NCI-H524 treated with DMSO at 0.1 percent for 48 hours (cell line): Measurements from ENCODE around the gene PRR13.
"Not testable (repeated sequence)": the region's sequence is repeated elsewhere in the genome, so short reads cannot be mapped to it uniquely, and the experiment has no call there.

Source experiments
- DNase-seq: peaks from one replicate; lab custom pipeline; 2025; lab: John Stamatoyannopoulos, UW

Gene PRR13

DNA sequence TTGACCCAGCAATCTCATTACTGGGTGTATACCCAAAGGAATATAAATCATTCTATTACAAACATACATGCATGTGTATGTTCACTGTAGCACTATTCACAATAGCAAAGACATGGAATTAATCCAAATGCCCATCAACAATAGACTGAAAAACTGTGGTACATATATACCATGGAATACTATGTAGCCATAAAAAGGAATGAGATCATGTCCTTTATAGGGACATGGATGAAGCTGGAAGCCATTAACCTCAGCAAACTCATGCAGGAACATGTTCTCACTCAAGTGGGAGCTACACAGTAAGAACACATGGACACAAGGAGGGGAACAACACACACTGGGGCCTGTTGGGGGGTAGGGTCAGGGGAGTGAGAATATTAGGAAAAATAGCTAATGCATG is 2.0 kb upstream of the PRR13 start:
- DNase-seq: not testable (repeated sequence)

DNA sequence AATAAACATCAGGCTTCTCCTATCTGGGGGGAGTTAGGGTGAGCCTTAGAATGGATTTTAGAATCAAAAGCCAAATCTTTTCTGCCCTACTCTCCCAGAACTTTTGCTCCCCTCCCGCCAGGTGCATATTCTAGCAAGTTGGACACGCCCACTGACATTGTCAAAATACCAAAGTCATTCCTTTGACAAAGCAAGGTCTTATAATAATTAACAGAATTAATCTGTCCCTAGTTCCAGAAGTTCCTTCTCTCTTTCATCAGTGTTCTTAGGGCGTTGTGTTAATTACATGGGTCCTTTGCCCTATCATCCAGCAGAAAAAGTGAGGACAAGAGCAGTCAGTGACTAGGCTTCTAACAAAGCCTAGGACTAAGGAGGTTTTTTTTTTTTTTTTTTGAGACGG is 2.4 kb downstream of the PRR13 start:
- no peak for DNase-seq

DNA sequence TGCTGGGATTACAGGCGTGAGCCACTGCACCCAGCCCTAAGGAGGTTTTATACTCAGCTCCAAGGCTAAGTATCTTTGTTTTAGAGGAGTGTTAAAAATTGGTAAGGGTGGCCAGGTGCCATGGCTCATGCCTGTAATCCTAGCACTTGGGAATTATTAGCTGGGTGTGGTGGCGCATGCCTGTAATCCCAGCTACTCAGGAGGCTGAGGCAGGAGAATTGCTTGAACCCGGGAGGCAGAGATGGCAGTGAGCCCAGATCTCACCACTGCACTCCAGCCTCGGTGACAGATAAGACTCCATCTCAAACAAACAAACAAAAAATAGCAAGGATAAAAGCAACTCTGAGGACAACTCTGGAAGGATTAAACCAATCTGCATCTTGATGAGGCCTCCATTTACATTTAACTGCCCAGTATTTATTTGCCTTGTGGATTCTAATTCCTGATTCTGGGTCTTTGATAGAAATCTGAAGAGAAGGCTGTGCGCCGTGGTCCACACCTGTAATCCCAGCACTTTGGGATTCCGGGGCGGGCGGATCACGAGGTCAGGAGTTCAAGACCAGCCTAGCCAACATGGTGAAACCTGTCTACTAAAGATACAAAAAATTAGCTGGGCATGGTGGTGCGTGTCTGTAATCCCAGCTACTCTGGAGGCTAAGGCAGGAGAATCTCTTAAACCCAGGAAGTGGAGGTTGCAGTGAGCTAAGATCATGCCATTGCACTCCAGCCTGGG is 3.2 kb downstream of the PRR13 start:
- not testable (repeated sequence) for DNase-seq

DNA sequence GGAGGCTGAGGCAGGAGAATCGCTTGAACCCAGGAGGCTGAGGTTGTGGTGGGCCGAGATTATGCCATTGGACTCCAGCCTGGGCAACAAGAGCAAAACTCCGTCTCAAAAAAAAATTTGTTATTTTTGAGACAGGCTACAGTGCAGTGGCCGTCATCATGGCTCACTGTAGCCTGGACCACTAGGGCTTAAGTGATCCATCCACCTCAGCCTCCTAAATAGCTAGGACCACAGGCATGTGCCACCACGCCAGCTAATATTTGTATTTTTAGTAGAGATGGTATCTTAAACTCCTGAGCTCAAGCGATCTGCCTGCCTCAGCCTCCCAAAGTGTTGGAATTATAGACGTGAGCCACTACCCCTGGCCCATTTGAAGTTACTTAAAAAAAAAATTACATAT is 9.4 kb downstream of the PRR13 start:
- no peak for DNase-seq

DNA sequence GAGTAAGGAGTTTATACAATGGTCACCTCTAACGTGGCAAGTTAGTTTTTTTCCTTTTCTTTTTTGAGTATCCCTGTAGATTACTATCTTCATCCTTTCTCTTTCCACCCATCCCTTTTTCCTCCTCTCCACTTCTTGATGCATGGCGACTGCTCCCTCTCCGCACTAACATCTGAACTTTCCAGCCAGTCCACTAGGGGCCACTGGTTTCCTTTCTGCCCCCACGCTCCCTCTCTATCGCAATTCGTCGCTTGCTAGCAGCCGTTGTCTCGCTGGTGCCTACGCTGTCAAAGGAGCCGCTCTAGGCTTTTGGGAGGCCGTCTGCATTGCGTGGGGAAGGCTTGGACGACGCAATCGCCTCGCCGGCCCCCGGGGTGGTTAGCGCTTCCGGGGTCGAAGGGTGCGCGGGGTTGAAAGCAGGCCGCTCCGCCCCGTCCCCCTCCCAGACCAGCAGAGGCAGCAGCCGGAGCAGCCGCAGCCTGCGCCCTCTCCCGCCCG is 10.2 kb downstream of the PRR13 start, which contains the start of gene PCBP2:
Gene PCBP2 (plus strand): TSS at position 442 of the 498 bp plus-strand sequence. CDS start 2,699 bp downstream, outside the sequence.
- peak; percentile 92 for DNase-seq

DNA sequence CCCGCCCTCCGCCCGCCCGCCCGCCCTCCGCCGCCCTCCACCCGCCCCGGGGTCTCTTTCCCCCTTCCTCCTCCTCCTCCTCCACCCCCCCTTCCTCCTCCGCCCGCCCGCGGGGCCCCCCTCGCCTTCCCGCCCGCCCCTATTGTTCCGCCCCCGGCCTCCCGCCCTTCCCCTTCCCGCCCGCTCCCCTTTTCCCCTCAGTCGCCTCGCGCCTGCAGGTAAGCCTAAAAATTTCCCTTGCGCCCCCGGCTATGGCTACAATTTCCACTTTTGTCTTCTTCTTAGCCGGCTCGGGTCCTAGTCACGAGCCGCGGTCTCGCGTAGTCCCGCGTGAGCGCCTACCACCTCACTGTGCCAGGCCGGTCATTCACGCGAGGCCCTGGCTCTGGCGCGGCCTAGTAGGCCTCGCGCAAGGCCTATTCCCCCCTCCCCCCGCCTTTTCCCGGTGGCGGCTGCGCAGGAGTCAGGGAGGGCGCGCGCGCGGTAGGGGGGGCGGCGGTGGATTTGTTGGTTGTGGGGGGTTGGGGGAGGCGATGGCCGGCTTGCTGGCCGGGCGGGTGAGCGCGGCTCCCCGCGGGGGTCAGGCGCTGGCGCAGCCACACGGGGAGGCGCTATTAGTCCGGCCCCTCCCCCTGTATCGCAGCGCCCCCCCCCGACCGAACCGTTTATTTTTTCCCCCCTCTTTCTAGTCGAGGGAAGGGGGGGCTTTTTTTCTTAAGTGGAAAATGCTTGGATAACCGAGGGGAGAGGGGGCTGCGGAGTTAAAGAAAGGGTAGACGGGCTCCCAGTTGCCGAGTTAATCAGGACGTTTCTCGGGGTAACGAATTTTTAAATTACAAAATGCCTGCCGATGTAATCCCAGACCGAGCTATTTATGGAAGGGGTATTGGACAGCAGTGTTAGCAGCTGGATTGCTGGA is 10.9 kb downstream of the PRR13 start:
- peak; percentile 21 for DNase-seq

DNA sequence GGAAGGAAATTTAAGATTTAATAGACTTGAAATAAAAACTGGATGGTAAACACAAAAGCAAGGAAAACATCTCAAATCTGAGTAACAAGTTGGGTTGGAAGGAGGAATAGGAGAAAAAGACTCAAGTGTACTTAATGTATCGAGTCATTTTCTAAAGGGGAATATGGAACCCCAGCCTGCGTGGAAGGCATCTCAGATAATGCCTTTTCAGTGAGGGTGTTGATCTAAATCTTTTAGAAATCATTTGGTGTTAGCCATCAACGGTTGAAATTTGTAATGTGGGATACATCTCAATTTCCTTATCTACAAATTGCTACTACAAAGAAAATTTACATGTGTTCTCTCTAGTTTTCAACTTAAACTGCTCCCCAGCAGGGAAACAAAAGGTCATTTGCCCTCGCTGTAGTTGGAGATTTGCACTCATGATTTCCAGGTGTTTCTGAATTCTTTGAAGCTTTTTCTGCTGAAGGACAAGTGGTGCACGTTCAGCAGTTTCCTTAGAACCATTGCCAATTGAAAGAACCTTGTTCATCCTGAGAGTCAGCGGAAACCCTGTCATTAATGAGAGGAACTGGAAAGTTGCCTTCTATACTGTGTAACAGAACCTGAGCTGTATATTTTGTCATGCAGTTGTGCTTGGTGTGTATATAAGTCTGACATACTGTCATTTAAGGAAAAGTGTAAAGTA is 12.6 kb downstream of the PRR13 start:
- DNase-seq: no peak

DNA sequence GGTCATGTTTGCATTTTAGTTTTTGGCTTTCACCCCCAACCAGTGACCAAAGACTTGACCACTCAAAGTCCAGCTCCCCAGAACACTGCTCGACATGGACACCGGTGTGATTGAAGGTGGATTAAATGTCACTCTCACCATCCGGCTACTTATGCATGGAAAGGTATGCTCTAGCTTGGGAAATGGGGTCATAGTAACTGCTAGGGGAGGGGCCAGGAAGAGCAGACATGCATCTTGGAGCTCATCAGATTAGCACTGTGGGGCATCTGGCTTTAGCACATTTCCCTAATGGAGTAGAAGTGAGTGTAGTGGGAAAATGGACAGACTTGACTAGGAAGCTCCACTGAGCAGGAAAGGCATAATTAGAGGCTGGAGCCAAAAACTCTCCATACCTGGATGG is 13.2 kb downstream of the PRR13 start:
- DNase-seq: no peak

DNA sequence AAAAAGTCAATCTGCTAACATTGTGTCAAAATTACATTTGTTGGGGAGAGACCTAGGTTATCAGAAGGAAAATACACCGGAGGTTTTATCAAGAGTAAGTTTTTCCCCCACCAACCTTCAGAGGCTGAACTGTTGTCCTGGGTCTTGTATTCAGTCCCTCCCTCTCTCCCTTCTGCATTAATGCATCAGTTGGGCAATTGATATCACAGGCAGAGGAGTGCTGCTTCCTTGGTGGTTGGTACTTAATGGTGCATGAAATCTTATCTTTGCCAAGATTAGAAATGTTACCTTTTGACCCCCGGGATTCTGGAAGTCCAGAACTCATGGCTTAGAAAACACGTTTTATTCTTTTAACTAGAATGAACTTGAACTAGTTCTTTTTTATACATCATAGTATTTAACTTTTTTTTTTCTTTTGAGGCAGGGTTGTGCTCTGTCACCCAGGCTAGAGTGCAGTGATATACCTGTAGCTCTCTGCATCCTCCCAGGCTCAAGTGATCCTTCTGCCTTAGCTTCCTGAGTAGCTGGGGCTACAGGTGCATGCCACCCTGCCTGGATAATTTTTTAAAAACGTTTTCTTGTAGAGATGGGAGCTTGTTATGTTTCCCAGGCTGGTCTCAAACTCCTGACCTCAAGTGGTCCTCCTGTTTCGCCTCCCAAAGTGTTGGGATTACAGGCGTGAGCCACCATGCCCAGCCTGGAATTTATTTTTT is 15.3 kb downstream of the PRR13 start:
- no peak for DNase-seq

DNA sequence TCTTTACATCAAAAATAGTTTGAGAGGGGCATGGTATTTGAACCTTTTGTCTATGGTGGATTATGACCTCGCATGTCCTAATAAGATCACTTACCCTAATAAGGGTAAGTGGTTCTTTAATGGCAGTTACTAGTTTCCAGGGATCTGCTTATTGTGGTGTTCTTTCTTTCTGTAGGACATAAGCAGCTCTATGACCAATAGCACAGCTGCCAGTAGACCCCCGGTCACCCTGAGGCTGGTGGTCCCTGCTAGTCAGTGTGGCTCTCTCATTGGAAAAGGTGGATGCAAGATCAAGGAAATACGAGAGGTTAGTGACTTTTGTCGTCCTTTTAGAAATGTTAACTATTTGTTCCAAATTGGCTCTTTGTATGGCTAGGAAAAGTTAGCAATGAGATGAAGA is 17.6 kb downstream of the PRR13 start:
- DNase-seq: no peak

DNA sequence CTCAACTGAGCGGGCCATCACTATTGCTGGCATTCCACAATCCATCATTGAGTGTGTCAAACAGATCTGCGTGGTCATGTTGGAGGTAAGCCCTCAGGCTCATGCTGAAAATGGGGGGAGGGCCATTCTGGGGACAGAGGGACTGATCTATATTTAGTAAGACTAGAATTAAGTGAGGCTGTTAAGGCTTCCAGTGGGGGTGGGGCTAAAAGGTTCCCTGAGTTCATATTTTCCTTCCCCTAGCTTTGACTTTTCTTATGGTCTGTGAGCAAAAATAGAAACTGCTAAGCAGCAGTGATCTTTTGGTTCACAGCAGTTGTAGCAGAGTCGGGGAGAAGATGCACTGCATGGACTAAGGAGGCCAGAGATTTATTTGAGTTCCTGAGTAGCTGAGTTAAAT is 19.5 kb downstream of the PRR13 start:
- no peak for DNase-seq

DNA sequence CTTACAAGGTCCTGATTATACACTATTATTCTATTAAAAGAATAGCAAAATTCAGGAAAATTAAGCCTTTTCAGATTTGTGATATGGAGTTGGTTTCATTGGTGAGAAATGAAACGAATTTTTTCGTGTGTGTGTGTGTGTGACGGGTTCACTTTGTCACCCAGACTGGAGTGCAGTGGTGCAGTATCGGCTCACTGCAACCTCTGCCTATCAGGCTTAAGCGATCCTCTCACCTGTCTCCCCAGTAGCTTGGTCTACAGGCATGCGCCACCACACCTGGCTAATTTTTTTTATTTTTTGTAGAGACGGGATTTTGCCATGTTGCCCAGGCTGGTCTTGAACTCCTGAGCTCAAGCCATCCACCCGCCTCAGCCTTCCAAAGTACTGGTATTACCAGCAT is 20.1 kb downstream of the PRR13 start:
- no peak for DNase-seq

DNA sequence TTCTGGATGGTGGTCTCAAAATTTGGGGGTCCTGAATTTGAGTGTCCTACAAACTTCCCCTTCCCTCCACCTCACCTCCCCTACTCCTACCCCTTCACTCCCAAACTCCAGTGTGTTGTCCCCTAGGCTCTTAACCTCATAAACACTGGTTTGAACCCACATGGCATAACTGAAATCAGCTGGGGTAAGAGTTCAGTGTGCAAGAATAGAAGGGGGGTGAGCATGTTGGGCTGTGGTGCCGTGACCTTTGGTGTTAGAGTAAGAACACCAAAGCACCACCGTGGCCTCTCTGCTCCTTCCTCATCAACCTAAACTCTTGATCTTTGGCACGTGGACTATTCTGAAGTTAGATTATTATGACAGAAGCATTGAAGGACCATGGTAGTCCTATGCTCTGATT is 21.4 kb downstream of the PRR13 start:
- no peak for DNase-seq

DNA sequence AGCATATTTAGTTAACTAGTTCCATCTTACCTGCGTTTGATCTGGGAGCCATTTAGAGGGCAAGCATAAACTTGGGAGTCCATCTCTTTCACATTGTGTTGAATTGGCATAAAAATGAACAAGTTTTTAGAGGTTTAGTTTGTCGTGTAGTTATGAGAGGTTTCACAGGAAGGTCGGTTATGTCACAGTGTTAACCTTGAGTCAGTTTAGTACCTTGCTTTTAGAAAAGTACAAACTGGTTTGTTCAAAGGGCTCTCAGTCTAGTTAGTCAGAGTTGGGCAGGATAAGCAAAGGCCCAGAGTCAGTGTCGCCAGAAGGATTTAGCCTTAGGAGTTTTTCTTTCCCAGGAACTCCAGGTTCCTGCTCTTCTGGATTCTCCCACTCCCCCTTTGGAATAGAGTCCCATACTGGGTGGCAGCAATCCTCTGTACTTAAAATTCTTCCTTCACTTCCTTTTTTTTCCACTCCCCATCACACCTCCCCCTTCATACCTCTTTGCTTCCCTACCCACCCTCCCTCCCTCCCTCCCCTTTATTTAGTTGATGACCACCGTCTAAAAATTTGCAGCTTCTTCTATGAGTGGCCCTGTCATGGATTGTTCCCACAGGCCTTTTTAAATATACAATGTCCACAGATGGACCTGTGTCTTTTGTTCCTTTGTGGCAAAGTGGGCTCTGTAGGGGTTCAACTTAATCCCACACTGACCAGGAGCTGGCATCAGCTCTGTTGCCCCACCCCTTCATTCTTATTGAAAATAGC is 22.4 kb downstream of the PRR13 start:
- no peak for DNase-seq

DNA sequence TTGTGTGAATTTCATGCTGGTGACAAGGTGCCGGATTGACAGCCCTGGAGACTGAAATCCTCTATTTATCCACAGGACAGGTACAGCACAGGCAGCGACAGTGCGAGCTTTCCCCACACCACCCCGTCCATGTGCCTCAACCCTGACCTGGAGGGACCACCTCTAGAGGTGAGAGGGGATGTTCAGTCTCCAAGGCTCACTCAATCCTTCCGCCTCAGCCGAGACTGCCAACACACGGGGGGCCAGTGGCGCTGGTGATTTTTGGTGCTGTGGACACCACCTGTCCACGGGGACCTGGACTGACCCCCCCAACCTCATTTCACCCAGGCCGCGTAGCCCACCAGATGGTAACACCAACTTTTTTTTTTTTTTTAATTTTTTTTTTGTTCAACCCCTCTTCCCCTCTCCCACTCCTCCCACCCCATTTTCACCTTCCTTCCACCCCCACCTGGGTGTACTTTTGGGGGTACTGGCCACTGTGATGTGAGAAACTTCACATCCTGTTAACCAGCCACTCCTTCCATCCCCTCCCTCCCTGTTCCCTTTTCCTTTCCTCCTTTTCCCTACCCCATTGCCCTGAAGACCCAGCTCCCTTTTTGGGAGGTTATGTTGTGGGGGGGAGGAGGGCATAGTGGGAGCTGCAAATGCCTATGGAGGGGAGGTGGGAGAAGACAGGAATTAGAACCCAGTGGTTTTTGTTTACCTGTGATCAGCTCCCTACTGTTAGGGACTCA is 23.3 kb downstream of the PRR13 start:
- DNase-seq: no peak

DNA sequence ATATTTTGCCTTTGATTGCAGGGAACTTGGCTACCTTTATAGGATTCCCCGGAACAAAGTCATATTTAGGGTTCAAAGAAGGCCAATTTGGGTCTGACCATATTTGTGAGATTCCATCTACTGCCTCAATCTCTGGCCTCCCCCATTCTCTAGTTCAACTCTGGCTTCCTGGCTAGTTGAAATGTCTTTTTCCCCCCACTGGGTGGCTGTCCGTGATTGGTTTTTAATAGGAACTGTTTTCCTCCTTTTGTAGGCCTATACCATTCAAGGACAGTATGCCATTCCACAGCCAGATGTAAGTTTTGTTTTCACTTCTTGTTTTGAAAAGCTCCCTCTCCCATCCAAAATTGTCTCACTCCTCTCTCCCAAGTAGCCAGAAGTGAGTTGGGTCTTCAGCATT is 24.1 kb downstream of the PRR13 start:
- no peak for DNase-seq

DNA sequence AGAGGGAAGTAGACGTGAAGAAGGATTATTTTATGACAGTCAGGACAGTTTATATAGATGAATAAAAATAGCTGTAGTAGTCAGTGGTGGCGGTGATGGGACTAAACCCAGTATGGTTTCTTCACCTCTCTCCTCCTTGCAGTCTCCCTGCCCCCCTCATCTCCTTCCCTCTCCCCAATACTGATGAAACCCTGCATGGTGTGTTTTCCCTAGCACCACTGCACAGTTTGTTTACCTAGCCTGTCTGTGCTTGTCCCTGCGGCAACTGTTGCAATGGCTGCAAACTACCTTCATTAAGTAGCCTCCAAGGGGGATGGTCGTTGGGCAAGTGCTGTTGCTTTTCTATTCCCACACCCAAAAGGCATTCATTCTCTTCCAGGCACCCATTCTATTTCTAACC is 25.1 kb downstream of the PRR13 start:
- DNase-seq: no peak

DNA sequence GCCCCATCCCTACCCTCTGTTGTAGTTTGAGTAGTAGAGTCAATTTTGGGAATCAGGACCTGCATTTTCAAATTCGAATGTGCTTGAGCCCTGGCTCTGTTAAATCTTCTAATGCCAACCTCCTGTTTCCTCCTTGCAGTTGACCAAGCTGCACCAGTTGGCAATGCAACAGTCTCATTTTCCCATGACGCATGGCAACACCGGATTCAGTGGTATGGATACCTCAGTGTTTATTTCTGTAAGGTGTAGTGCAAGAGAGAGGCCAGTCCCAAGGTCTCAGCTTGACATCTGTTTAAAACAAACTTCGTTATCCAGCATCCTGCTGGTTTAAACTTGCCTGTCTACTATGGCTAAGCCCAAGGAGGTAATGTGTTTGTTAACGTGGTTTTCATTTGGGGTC is 25.5 kb downstream of the PRR13 start:
- no peak for DNase-seq

DNA sequence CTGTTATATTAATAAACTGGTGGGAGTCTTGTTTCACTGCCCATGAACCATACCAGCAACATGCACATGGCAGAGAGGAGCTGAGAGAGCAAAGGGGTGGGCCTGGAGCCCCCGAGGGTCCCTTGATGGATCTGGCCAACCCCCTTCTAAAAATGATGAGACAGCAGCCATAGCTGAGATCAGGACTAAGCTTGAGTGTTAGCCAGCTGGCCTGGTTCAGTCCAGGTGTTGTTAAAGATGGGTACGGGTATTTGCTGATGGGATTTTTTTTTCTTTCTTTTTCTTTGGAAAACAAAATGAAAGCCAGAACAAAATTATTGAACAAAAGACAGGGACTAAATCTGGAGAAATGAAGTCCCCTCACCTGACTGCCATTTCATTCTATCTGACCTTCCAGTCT is 26.3 kb downstream of the PRR13 start:
- DNase-seq: no peak

DNA sequence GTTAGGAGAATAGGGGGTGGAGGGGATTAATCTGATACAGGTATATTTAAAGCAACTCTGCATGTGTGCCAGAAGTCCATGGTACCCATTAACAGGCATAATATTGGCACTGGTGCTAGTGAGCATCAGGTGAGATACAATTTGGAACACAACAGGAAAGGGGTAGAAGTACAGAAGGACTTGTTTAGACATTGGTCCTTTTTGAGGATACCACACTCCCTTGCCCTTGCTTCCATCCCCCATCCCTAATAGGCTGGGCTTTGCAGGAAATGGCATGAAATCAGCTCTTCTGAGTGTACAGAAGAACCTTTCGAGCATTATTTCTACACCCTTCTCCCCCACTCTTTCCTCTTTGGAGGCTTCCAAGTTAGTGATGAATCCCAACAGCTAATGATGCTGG is 26.7 kb downstream of the PRR13 start:
- no peak for DNase-seq
